NAMALWA (cell line): ENCODE results near the gene CLEC16A.

ENCODE experiments used
- DNase-seq: peaks from one replicate; pipeline ENCODE4 v3.0.0-alpha.2; 2015; ENCODE audit warnings: low spot score

Gene CLEC16A

GRCh38 chr16:11060842-11061241, 116.5 kb downstream of the CLEC16A start:
- DNase-seq, result no peak

GRCh38 chr16:11061629-11062270, 117.4 kb downstream of the CLEC16A start:
- no peak for DNase-seq

- DNase-seq, result no peak
Measured at GRCh38 chr16:11063448-11064201, 119.3 kb downstream of the CLEC16A start.

- DNase-seq, result no peak
Measured at GRCh38 chr16:11064202-11064540, 119.8 kb downstream of the CLEC16A start.

- DNase-seq, result no peak
Measured at GRCh38 chr16:11064851-11065250, 120.5 kb downstream of the CLEC16A start.

GRCh38 chr16:11066261-11066870, 122.0 kb downstream of the CLEC16A start:
- no peak for DNase-seq

- DNase-seq, result no peak
Measured at GRCh38 chr16:11067266-11067665, 122.9 kb downstream of the CLEC16A start.

GRCh38 chr16:11067697-11068141, 123.4 kb downstream of the CLEC16A start:
- DNase-seq, result no peak

GRCh38 chr16:11071829-11072228, 127.5 kb downstream of the CLEC16A start:
- no peak for DNase-seq

- no peak for DNase-seq
Measured at GRCh38 chr16:11072420-11073153, 128.2 kb downstream of the CLEC16A start.

- no peak for DNase-seq
Measured at GRCh38 chr16:11073407-11073999, 129.1 kb downstream of the CLEC16A start.

GRCh38 chr16:11074131-11074530, 129.8 kb downstream of the CLEC16A start:
- no peak for DNase-seq

GRCh38 chr16:11075163-11075562, 130.8 kb downstream of the CLEC16A start:
- no peak for DNase-seq

GRCh38 chr16:11076259-11077018, 132.1 kb downstream of the CLEC16A start:
- DNase-seq, result no peak

GRCh38 chr16:11078812-11079459, 134.6 kb downstream of the CLEC16A start:
- no peak for DNase-seq

GRCh38 chr16:11079652-11080187, 135.4 kb downstream of the CLEC16A start:
- no peak for DNase-seq

GRCh38 chr16:11080327-11080967, 136.1 kb downstream of the CLEC16A start:
- no peak for DNase-seq

GRCh38 chr16:11080999-11081630, 136.8 kb downstream of the CLEC16A start:
- no peak for DNase-seq

GRCh38 chr16:11082108-11082859, 137.9 kb downstream of the CLEC16A start:
- DNase-seq, result no peak
